GM21619 (cell line): Measurements from ENCODE around the gene ENOPH1.
"Not testable (repeated sequence)": the region's sequence is repeated elsewhere in the genome, so short reads cannot be mapped to it uniquely, and the experiment has no call there.

Experiments used
- ATAC-seq: cut with Tn5 transposase; IDR thresholded peaks from one replicate; pipeline ENCODE4 v1.9.1; 2021; ENCODE audit not compliant: unreplicated experiment

Gene ENOPH1

GRCh38 chr4:82430193-82430963, at the start of gene ENOPH1, which contains the start of gene HNRNPDL:
Gene ENOPH1 (plus strand): TSS chr4:82430590. CDS start chr4:82430830, 240 bp downstream.
Gene HNRNPDL (minus strand): TSS chr4:82430462. CDS start chr4:82429690, 772 bp downstream.
- peak; percentile 74 for ATAC-seq

DNA sequence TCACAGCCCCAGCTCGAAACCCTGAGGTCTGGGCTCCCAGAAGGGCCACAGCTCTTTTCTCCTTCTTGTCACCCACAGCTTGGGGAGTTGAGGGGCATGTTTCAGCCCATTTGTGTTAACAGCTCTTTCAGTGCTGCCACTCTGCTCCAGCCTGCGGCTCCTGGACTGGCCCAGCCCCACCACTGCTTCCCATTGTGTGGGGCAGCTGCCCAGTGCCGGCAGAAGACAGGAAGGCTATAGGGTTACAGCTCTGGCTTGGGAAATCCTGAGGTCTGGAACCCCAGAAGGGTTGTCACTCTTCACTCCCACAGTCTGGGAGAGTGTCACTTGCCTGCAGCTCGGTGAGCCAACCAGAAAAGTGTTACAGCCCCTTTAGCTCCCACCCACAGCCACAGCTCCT, 49.6 kb upstream of the ENOPH1 start:
- ATAC-seq, result no peak

DNA sequence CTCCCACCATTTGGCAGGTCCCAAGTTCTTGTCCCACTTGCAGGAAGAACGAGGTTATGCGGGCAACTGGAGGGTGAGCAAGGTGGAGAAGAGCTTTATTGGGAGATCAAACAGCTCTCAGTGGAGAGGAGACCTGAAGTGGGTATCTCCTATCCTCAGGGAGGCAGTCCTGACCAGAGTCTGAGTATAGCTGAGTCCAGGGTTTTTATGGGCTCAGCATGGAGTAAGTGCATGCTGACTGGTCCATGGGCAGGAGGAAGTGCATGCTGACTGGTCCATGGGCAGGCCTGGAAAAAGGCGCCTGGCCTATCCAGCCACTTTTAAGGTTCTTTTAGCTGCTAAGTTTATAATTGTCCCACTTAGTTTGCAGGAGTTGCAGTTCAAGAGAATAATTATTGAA, 49.2 kb upstream of the ENOPH1 start:
- ATAC-seq, result no peak

- ATAC-seq, result no peak
These were observed 48.6 kb upstream of the ENOPH1 start for GRCh38 chr4:82381661-82382296.

DNA sequence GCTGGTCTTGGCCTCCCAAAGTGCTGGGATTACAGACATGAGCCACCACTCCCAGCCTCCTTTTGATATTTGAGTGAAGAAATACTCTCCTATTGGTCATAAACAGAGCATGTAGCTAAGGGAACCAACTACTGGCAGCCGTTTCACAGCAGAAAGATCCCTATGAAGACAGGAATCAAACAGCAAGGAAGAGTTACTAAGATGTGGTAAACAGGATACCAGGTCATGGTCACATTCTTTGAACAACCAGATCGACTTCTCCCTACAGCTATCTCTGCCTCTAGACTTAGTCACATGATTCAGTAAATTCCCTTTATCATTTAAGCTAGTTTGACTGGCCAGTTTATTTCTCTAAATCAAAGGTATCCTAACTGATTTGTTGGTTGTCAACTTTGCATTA, 47.6 kb upstream of the ENOPH1 start:
- no peak for ATAC-seq

DNA sequence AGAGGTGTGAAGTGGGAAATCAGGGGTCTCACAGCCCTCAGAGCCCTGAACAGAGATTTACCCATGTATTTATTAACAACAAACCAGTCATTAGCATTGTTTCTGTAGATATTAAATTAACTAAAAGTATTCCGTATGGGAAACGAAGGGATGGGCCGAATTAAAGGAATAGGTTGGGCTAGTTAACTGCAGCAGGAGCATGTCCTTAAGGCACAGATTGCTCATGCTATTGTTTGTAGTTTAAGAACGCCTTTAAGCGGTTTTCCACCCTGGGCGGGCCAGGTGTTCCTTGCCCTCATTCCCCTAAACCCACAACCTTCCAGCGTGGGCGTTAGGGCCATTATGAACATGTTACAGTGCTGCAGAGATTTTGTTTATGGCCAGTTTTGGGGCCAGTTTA, 44.1 kb upstream of the ENOPH1 start:
- ATAC-seq, result not testable (repeated sequence)

- ATAC-seq, result no peak
These were observed 42.0 kb upstream of the ENOPH1 start for GRCh38 chr4:82388405-82388804.

DNA sequence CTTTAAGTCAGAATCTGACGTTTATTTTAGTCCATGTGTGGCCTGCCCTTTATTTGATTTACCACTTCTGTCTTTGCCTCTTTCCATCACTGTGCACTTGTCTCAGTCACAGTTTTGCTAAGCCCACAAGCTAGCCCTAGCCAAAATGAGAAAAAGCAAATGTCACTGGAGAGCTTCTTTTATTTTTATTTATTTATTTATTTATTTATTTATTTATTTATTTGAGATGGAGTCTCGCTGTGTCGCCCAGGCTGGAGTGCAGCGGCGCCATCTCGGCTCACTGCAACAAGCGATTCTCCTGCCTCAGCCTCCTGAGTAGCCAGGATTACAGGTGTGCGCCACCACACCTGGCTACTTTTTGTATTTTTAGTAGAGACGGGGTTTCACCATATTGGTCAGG, 40.3 kb upstream of the ENOPH1 start:
- ATAC-seq, result not testable (repeated sequence)

DNA sequence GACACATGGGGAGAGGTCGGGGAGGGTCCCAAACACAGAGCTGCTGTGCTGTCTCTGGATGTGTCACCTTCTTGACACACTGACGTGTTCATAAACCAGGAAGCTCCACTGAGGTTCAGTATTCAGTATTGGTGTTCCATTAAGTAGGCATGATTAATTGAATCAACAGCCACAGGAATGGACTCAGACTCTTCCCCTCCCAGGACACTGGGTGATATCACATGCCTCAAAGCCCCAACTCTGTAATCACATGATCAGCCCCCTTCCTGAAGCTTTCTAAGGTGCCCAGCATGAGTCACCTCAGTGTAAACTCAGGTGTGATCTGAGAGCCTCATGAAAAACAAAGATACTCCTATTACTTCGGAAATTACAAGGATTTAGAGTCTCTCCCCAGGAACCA, 35.5 kb upstream of the ENOPH1 start:
- no peak for ATAC-seq

- ATAC-seq, result no peak
These were observed 32.9 kb upstream of the ENOPH1 start for GRCh38 chr4:82397527-82397926.

GRCh38 chr4:82398263-82398662, 32.1 kb upstream of the ENOPH1 start:
- ATAC-seq, result no peak

DNA sequence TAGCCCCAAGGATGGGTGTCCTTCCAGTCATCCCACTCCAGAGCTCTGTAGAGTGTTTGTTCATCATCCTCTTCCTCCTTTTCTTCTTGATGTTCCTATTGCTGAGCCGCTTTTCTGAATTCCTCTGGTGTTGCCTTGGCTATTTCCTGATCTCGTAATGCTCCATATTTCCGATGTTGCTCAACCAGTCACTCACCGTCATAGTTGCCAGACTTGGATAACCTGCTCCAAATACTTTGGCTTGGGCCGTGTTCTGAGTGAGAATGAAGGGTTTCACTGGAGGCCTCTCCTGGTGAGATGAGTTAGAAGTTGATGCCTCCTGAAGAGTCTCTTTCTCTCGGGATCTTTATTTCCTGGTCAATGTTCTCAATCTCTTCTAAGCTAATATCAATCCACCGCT, 28.8 kb upstream of the ENOPH1 start:
- ATAC-seq, result no peak

- ATAC-seq, result no peak
These were observed 28.1 kb upstream of the ENOPH1 start for GRCh38 chr4:82402196-82402775.

- ATAC-seq, result no peak
These were observed 26.7 kb upstream of the ENOPH1 start for GRCh38 chr4:82403725-82404124.

DNA sequence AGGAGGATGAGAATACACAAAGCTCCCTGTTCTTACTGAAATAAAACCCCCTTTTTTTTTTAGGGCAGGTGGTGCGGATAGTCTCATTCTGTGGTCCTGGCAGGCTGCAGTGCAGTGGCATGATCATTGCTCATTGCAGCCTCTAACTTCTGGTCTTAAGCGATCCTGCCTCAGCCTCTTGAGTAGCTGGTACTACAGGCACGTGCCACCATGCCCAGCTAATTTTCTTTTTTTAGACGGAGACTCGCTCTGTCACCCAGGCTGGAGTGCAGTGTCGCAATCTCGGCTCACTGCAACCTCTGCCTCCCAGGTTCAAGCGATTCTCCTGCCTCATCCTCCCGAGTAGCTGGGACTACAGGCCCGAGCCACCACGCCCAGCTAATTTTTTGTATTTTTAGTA, 15.3 kb upstream of the ENOPH1 start:
- ATAC-seq, result not testable (repeated sequence)

GRCh38 chr4:82415922-82416365, 14.4 kb upstream of the ENOPH1 start:
- ATAC-seq, result no peak

DNA sequence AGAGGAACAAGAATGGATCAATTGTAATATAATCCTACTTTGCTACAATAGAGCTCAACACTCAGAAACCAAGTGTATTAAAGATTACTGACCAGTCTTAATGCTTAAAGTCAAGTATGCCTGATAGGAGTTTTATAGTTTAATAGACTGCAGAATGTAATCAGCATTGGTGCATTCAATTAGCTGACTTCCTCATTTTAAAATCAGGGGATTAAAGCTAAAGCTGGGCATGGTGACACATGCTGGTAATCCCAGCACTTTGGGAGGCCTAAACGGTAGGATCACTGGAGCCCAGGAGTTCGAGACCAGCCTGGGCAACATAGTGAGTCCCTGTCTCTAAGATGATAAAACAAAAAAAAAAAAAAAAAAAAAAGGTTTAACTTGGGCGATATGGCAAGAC, 10.9 kb upstream of the ENOPH1 start:
- ATAC-seq, result no peak

DNA sequence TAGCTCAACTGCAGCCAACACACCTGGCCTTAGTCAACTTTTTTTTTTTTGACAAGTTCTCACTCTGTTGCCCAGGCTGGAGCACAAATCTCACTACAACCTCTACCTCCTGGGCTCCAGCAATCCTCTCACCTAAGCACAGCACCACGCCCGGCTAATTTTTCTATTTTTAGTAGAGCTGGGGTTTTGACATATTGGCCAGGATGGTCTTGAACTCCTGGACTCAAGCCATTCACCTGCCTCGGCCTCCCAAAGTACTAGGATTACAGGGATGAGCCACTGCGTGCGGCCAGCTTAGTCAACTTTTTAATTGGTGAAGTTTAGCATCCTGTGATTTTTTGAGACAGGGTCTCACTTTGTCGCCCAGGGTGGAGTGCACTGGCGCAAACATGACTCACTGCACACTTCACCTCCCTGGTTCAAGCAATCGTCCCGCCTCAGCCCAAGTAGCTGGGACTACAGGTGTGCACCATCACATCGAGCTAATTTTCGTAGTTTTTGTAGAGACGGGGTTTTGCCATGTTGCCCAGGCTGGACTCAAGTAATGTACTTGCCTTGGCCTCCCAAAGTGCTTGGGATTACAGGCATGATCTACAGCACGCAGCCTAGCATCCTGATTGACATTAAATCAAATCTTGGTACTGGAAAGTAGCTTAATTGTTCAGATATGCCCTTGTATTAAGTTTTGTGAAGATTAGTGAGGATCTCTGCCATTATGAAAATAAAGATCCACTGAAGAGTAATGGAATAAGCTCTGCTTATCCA, 8.4 kb upstream of the ENOPH1 start:
- ATAC-seq, result no peak

GRCh38 chr4:82422616-82423015, 7.8 kb upstream of the ENOPH1 start:
- ATAC-seq, result no peak

DNA sequence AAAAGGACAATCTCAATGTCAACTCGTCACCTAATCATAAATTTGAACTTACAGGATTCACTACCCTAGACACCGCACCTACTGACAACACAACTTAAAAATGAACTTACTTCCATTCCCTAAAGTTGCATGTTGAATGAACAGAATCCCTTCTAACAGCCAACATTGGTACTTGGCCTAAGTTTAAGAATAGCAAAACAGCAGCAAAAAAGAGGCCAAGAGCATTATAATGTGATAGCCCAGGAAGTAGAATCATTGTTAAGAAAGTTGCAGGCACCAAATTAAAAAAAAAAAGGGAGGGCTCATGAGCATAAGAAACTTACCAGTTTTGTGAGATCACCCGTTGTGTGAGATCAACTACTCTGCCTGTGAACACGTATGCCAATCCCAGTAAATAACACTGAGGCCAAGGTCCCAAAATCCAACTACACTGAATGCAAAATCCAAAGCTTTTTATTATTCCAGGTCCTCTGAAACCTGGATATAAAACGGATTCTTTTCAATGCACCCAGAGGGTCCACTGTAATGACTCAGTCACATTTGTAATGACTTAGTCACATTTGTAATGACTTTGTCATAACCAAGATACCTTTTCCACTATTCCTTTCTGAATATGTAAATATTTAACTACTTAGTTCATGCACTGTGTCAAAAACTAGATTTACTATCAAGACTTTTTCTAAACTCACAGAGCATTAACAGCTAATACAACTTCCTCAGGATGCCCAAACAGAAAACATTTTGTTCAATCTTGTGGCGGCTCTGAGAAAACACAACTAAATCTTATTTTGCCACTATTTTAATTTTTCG, 6.9 kb upstream of the ENOPH1 start:
- ATAC-seq, result no peak

GRCh38 chr4:82425478-82425877, 4.9 kb upstream of the ENOPH1 start:
- ATAC-seq, result no peak
